IPS-NIHi7 (cell line): ENCODE measurements around the gene CFL2.
A peak's percentile ranks its signal among the peaks of the same experiment; 100 is the strongest.
"Not testable (repeated sequence)": the region's sequence is repeated elsewhere in the genome, so short reads cannot be mapped to it uniquely, and the experiment has no call there.

Experiments
- DNase-seq: peaks from one replicate; pipeline ENCODE4 v3.0.0; 2012; ENCODE audit warnings: mixed read lengths; ENCODE audit errors: extremely low spot score

The CFL2 gene

DNA sequence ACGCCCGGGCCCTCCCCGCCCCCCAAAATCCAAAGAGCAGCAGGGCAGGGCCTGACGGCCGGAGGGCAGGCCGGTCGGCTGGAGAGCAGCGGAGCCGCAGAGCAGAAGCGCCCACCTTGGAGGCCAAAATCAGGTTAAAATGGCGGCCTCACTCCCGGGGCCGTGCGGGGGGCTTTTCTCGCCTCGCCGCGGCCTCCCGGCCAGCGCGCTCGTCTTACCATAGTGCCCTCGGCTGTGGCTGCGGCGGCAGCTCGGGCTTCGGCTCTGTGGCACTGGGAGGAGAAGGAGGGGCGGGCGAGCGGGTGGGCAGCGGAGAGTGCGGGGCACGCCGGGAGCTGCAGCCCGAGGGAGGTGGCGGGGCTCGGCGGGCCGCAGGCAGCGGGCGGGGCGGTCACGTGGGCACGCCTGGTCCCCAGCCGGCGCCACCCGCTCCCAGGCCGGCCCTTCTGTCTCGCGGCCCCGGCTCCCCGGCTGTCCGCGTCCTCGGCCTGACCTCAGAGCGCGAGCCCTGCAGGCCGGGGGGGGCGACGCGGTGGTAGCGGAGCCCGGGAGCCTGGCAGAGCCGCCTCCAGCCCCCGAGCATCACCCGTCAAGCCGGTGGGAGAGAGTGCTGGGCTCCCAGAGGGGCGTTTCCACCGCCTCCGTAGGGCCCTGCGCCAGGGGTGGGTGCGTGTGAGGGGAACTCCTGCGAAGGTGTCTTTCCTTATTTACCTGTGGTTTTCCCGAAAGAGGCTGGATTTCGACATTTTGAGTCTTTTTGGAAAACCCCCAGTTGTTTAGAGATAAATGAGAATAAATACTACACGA is at the start of gene CFL2:
CFL2 (minus strand) TSS at position 274 of the 807 bp plus-strand sequence; CDS start at position 221, 53 bp downstream.
- DNase-seq, result peak; percentile 98

DNA sequence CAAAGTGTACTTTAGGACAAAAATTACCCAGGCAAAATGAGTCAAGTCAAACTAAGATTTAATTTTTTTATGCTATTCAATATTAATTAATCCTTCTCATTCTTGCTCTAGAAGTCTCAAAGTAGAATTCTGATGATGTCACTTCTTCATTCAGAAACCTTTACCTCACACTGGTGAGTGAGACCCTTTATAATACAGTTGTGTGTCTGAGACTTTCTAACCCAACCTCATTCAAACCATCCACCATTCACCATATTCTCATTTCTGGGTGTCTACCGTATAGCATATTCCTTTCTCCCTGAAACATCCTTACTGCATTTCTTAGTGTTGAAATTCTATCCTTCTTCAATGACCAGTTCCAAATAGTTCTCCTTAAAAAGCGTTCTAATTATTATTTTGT is 40.8 kb upstream of the CFL2 start:
- DNase-seq, result no peak

DNA sequence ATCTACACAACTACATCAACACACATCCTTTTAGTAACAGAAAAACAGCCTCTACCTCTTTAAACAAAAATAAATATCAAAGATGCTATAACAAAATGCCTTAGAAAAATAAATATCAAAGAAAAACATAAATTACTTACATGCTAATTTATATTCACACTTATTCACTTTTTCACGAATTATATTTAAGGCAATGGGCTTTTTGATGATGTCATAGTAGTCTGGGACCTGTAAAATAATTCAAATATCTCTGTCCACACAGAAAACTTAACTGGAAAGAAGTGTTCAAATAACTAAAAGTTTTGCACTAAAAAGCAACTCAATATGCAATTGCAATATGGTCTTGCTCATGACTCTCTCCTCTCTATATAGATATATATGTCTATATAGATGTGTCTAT is 40.3 kb upstream of the CFL2 start:
- no peak for DNase-seq

DNA sequence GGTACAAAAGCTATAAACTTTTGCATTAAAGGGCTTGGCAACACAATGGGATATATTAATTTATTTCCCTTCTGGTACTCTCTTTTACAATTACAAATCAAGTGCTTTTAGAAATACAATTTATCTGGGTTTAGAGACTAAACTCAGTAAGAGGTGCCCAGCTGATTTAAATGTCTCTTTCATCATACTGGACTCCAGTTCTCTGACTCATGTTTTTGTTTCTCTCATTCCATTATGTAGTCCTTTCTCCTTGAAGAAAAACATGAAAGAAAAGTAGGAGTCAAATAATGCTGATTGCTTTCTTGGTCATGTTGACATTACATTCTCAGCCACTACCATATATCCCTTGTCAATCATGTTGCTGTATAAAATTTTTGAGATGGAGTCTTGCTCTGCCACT is 36.3 kb upstream of the CFL2 start:
- no peak for DNase-seq

DNA sequence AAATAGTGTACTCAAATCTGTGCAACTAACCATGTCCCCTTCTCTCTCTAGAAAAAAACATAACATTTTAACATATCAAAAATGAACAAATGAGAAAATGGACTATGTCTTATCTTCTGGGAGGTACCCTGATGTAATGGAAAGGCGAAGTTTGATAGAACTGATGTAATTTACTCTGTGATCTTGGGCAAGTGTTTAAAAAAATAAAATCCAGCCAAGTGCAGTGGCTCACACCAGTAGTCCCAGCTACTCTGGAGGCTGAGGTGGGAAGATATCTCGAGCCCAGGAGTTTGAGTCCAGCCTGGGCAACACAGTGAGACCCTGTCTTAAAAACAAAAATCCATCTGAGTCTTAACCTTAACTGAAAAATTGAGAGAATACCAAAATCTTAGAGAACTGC is 35.8 kb upstream of the CFL2 start:
- no peak for DNase-seq

DNA sequence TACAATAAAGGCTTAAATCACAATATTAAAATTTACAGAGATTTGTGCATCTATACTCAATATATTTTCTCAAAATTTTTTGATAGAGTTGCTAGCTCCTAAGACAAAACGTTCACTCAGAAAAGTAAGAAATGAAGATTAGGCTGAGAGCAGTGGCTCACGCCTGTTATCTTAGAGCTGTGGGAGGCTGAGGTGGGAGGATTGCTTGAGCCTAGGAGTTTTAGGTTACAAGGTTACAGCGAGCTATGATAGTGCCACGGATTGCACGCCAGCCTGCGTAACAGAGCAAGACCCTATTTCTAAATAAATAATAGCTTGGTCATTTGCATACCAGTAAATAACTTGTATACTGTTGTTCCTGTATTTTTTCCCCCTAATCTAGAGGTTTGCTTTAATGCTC is 35.0 kb upstream of the CFL2 start:
- no peak for DNase-seq

DNA sequence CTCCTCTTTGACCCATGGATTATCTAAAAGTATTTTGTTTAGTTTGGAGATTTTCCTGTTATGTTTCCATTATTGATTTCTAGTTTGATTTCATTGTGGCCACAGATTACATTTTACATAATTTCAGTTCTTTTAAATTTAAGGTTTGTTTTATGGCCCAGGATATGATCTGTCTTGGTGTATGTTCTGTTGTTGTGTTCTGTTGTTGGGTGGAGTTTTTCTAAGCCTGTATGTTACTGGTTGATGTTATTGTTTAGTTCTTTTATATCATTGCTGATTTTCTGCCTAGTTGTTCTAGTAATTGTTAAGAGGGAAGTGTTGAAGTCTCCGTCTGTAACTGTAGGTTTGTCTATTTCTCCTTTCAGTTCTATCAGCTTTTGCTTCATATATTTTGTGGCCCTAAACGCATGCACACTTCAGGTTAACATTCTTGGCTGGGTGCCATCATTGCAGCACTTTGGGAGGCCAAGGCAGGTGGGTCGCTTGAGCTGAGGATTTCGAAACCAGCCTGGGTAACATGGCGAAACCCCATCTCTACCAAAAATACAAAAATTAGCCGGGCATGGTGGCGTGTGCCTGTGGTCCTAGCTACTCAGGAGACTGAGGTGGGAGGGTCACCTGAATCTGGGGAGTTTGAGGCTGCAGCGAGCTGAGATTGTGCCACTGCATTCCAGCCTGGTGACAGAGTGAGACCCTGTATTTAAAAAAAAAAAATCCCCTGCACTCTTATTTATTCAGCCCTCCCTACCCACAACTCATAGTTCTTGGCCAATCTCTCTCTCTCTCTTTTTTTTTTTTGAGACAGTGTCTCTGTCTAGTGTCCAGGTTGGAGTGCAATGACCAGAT is 28.1 kb upstream of the CFL2 start:
- no peak for DNase-seq

DNA sequence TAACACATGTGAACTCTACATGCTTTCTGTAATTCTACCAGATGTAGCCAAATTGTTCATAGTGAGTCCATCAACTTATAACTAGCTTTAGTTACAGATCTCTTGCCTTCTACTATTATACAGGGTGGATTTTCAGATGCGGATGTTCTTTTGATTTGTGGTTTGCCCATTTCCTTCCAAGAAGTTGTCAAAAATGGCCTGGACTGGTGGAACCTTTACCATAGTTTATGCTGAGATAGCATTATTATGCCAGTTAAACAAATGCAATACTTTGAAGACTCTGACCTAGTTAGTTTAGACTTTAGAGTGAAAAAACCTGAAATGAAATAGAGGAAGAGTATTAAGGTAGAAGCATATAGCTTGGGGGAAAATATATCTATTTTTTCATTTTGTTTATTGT is 27.4 kb upstream of the CFL2 start:
- DNase-seq, result no peak

DNA sequence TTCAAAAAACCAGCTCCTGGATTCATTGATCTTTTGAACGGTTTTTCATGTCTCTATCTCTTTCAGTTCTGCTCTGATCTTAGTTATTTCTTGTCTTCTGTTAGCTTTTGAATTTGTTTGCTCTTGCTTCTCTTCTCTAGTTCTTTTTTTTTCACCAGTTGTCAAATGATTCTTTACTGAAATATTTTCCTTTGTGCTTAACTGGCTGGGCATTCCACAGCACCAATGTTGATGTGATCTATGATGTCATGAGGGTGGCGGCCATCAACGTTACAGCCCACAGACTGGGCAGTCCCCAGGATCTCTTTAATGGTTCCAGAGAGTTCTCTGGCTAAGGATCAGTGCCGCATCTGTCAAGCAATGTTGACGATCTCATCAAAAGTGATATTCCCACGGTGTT is 25.7 kb upstream of the CFL2 start:
- DNase-seq, result not testable (repeated sequence)

DNA sequence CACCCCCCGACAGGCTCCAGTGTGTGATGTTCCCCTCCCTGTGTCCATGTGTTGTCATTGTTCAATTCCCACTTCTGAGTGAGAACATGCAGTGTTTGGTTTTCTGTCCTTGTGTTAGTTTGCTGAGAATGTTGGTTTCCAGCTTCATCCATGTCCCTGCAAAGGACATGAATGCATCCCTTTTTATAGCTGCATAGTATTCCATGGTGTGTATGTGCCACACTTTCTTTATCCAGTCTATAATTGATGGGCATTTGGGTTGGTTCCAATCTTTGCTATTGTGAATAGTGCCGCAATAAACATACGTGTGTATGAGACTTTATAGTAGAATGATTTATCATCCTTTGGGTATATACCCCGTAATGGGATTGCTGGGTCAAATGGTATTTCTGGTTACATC is 22.7 kb upstream of the CFL2 start:
- DNase-seq, result not testable (repeated sequence)

DNA sequence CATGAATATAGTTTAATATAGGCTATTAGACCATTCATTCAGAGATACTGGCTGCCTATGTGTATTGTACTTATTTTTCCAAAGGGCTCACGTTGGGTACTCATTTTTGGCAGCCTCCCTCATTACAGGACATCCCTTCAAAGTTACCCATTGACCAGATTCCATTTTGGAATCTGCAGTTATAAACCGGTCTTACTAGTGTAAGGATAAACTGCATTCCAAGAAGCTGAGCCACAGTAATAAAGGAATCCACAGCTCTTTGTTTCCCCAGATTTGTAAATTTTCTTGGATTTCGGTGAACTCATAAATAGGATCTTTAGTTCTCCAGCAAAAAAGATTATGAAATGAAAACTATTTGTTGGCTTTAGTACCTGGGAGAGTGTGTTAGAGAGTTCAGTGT is 18.9 kb upstream of the CFL2 start:
- DNase-seq, result no peak

DNA sequence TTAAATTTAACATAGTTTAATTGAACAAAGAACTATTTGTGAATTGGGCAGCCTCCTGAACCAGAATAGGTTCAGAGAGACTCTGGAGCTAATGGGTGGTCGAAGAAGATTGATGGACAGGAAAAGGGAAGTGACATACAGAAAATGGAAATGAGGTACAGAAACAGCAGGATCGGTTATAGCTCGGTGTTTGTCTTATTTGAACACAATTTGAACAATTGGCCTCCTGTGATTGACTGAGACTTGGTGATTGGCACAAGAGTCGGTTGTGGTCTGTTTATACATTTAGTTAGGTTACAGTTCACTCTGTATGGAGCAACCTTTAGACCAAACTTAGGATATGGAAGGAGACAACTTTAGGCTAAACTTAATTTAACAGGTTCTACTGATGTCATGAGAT is 18.4 kb upstream of the CFL2 start:
- DNase-seq, result no peak

DNA sequence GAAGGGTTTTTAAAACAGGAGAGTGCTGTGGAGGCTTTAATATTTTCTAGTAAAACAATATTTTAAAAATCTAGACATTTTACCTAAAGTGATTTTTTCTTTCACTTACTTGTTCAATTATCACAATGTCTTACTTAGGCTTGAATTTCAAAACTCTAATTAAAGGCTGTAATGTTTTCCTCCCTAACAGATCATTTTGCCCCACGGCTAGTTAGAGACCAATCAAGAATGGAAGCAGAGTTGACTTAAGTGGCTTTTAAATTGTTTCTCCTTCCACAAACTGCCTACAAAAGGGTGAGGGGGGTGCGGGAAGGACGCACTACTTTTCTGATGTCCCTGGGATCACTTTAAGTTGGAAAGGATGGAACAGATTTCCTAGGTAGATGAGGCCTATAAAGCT is 9.5 kb upstream of the CFL2 start:
- DNase-seq, result no peak

DNA sequence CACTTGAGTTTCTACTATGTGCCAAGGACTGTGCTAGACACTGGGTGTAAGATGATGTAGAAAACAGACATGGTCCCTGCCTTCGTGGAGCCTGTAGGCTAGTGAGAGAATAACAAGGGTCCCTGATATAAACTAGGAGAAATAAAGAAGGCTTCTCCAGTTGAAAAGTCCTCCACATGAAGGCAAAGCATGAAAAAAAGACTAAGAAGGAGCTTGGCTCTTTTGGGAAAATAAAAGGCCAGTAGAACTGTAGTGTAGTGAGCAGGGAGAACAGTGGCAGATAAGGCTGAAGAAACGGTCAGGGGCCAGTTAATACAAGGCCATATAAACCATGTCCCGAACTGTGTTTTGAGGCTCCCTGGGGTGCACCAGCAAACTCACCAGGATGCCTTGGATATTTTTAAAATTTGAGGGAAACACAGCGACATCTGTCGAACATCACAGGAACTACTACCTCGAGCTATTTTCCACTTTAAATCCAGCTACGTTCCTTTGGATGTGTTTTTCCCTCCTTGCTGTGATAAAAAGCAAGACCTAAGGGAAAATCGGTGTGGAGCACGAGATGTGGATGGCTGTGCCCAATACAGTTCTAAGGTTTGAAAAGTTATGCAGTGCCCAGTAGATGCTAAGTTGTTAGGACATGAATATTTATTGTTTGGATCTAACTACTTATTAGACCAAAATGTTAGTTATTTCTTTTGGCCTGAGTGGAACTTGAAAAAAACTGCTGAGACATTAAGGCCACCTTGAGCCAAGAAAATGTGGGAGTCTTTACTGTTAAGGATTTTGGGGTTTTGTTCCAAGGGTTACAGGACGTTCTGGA is 8.5 kb upstream of the CFL2 start:
- DNase-seq, result peak; percentile 69

DNA sequence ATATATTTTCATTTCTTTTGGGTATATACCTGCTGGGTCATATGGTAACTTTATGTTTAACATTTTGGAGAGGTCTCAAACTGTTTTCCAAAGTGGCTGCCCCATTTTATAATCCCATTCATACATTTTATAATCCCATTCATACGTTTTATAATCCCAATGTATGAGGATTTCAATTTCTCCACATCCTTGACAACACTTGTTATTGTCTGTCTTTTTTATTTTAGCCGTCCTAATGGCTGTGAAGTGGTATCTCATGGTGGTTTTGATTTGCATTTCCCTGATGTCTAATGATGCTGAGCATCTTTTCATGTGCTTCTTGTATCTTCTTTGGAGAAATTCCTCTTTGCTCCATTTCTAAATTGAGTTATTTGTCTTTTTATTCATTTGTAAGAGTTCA is 6.7 kb upstream of the CFL2 start:
- DNase-seq, result no peak

DNA sequence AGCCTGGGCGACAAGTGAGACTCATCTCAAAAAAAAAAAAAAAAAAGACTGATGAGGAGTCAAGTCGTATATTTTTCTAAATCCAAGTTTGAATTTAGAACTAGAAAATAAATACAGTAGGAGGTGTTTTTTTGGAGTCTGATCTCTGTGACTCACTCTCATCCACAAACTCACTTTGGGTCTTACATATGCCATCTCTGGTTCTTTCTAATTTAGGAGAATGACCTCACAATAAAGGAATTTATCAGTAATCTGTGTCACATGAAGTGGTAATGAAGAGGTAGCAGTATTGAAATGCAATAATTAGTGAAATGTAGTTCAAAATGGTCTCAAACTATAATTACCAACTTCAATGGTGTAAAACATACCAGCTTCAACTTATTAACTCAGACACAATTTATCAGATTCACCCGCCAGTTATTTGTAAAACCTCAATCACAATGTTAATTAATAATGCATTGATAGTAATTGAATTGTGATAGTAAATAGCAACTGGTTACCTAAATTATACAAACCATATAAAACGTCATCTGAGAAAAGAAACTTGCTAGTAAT is 4.4 kb upstream of the CFL2 start:
- DNase-seq, result no peak

DNA sequence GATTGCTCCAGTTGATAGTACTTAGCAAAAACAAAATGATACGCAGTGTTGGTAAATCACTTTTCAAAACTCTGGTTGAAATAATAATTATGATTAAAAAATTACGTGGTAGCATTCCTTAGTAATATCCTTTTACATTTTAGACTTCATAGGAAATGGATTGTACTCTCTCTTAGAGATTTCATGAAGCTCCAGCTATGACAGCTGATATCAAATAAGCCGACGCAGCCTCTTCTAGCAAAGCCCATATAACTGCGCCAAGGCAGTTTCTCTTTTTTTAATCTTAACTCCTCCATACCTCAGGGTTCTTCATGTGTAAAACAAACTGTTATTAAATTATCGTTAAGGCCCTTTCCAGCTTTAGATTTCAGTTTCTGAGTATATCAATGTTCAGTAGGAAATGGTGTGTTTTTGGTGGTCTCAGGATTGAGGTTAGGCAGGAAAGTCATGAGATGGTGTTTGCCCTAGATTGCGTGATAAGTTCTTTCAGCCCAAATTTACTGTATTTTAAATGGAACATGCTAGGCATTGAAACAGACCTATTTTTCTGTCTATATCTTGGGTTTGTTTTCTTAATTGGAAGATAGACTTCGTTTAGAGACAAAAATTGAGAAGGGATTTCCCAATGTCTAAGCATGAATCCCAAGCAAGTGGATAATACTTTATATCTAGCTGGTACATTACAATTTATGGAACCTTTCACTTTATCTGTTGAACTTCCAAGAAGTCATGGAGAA is 902 bp upstream of the CFL2 start:
- no peak for DNase-seq

DNA sequence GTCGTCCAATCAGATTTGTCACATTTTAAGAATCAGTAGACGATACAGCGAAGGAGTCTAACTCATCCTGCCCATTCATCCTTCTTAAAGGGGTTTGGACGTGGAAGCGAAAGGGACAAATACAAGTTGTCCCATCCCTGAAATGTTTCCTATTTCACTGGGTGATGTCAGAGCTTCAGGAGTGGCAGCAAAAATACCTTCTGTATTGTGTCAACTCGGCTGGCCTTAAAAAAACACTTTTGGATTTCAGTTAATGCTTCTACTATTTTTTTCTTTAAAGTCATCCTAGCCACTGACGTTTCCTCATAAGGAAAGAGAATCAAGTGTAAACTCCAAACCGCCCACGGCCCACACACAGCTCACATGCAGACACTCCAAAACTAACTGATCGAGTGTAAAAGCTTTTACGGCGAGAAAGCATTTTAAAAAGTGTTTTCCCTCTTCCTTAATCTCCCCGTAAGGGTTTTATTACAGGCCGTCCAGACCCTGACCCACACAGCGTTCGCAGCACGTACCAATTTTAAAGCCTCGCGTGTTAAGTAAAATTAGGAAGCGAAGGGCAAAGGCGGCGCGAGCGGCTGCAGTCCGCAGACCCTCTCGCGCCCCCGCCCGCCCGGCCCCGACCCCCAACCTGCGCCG is 593 bp downstream of the CFL2 start:
- DNase-seq, result no peak

DNA sequence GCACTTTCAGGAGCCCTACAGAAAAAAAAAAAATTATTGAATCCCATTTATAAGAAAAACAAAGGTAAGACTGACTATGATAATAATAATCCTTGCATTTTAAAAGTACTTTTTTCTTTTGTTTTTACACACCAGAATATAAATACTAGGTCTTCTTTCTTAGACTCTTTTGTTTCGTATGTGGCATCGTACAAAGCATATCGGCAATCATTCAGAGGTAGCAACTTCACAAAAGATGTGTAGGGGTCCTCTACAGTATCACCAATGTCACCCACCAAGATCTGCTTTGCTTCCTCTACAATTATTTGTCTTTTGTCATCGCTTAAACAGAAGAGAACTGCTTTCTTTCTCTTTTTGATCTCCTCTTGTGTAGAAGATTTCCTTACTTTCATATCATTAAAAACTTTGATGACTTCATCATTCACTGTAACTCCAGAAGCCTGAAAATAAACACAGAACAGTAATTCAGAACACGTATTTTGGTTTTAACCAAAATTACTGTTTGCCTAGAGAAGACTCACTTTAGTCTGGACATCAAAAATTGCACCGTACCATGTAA is 1.2 kb downstream of the CFL2 start:
- DNase-seq, result no peak
